Cardiac muscle cell (in vitro differentiated cells and primary cell): ENCODE measurements around the gene PPP1R12A. TPM values are rescaled to one million over a fixed set of nuclear protein-coding genes. Genes with fewer than 3 reads are reported as not detected.

ENCODE experiments used
- DNase-seq, 2 donors: peaks; one replicate each; pipeline versions ENCODE4 v3.0.0 to v3.0.0-alpha.2; 2010 to 2017; ENCODE audit warnings: low read depth in 1 of 2, low spot score in 1 of 2
- H3K27ac ChIP-seq: fragments of 200-600 bp; sonication (generic); 2 replicates; pipeline ENCODE4 v1.5.1; 2016
- H3K27me3 ChIP-seq: fragments of 200-600 bp; sonication (generic); 2 replicates; pipeline ENCODE4 v1.6.0; 2016; ENCODE audit warnings: control low read depth
- H3K36me3 ChIP-seq: fragments of 200-600 bp; sonication (generic); 2 replicates; pipeline ENCODE4 v1.5.1; 2016; ENCODE audit warnings: control low read depth
- H3K4me1 ChIP-seq: fragments of 200-600 bp; sonication (generic); 2 replicates; pipeline ENCODE4 v1.8.1; 2017; ENCODE audit warnings: low read depth, mild to moderate bottlenecking, mixed run types
- H3K4me3 ChIP-seq: fragments of 200-600 bp; sonication (generic); 2 replicates; pipeline ENCODE4 v1.5.1; 2016; ENCODE audit warnings: mild to moderate bottlenecking
- H3K9me3 ChIP-seq: fragments of 200-600 bp; sonication (generic); 2 replicates; pipeline ENCODE4 v1.5.1; 2017; ENCODE audit warnings: low read depth, mild to moderate bottlenecking, control low read depth
- polyA plus RNA-seq: library from polyadenylated mRNA; unstranded; fragments of >200 nt; fragmentation: Nextera tagmentation; extraction: Ambion mirVana; gene quantifications from 2 replicates; pipeline ENCODE4 v1.2.1, GENCODE V29; 2016
- total RNA-seq: library from RNA; depleted of rRNA; stranded (reverse); fragments of >200 nt; gene quantifications from 2 replicates; pipeline ENCODE4 v1.2.3, GENCODE V29; 2016
- TF ChIP-seq, protein P1 (sequence below): IDR thresholded peaks from 2 replicates; pipeline ENCODE4 v1.5.1; 2012; ENCODE audit warnings: low read depth, mild to moderate bottlenecking, low read length

PPP1R12A gene
- total and polyA plus RNA-seq, 2 experiments from 2014 or later, result 194 to 208 TPM

DNA sequence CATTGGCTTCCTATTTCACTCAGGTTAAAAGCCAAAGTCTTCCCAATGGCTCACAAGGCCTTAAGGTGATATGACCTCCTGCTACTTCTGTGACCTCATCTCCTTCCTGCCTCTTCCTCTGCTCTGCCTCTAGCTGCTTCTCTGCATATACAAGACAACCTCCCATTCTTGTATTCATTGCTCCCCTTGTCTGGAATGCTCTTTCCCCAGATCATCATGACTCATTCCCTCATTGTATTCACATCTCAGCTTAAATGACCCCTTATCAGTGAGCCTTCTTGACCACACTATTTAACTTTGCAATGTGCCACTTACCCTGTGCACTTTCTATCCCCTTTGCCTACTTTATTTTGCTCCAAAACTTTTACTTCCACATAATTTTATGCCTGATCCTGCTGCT, 90.2 kb downstream of the PPP1R12A start:
- H3K27me3 ChIP-seq, result no peaks in the 10 kb centered on the region
- peak overlapping the region; percentile 49 for H3K27ac ChIP-seq
- H3K36me3 ChIP-seq, result peaks cover 10% of the 10 kb centered on the region
- peaks cover 9% of the 10 kb centered on the region for H3K4me1 ChIP-seq
- peak in 1 of 2 donors; percentile 78 for DNase-seq
- H3K4me3 ChIP-seq, result no peak overlapping the region
- no peaks in the 10 kb centered on the region for H3K9me3 ChIP-seq
- TF ChIP-seq, protein P1, sequence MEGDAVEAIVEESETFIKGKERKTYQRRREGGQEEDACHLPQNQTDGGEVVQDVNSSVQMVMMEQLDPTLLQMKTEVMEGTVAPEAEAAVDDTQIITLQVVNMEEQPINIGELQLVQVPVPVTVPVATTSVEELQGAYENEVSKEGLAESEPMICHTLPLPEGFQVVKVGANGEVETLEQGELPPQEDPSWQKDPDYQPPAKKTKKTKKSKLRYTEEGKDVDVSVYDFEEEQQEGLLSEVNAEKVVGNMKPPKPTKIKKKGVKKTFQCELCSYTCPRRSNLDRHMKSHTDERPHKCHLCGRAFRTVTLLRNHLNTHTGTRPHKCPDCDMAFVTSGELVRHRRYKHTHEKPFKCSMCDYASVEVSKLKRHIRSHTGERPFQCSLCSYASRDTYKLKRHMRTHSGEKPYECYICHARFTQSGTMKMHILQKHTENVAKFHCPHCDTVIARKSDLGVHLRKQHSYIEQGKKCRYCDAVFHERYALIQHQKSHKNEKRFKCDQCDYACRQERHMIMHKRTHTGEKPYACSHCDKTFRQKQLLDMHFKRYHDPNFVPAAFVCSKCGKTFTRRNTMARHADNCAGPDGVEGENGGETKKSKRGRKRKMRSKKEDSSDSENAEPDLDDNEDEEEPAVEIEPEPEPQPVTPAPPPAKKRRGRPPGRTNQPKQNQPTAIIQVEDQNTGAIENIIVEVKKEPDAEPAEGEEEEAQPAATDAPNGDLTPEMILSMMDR, result no peak

DNA sequence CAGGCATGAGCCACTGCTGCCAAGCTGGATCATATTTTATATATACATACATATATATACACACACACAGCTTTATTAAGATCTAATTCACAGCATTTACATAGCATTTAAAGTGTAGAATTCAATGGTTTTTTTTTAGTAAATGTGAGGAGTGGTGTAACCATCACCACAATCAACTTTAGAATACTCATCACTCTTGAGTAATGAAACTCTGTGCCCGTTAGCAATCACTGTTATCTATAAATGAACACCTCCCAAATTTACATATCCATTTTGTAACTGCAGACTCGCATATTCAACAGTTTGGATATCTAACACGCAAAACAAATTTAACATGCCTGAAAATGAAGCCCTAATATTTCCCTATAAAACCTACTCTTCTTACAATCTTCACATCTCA, 90.9 kb downstream of the PPP1R12A start:
- Histone ChIP-seq H3K9me3 (no peaks in the 10 kb centered on the region), H3K4me1 (peaks cover 9% of the 10 kb centered on the region), H3K4me3 (no peak overlapping the region), H3K36me3 (peaks cover 10% of the 10 kb centered on the region), H3K27ac (no peak overlapping the region), H3K27me3 (no peaks in the 10 kb centered on the region)
- TF ChIP-seq, protein P1, result no peak
- DNase-seq, result no peak

DNA sequence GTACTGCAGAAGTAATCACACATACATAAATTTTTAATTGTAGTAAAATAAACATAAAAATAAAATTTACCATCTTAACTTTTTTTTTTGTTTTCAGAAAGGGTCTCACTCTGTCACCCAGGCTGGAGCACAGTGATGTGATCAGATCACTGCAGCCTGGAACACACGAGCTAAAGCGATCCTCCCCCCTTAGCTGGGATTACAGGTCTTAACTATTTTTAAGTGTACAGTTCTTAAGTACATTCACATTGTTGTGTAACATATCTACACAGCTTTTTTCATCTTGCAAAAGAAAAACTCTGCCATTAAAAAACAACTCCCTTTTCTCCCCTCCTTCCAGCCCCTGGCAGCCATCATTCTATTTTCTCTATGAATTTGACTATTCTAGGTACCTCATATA, 92.3 kb downstream of the PPP1R12A start:
- Histone ChIP-seq H3K27ac (peak overlapping the region; percentile 64), H3K4me3 (no peak overlapping the region), H3K4me1 (peaks cover 9% of the 10 kb centered on the region), H3K36me3 (peaks cover 10% of the 10 kb centered on the region), H3K9me3 (no peaks in the 10 kb centered on the region), H3K27me3 (no peaks in the 10 kb centered on the region)
- TF ChIP-seq, protein P1, result no peak
- DNase-seq, result no peak

DNA sequence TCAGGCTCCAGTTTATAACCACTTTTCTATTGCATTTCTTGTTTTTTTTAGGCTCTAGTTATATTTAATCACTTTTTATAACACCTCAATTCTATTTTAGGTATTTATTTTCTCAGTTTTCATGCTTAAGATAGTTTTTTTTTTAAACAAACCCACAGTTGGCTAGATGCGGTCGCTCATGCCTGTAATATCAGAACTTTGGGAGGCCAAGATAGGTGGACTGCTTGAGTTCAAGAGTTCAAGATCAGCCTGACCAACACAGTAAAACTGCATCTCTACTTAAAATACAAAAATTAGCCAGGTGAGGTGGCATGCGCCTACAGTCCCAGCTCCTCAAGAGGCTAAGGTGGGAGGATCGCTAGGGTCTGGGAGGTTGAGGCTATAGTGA, 93.0 kb downstream of the PPP1R12A start:
- H3K36me3 ChIP-seq, result peaks cover 10% of the 10 kb centered on the region
- H3K27ac ChIP-seq, result peak overlapping the region; percentile 64
- no peak overlapping the region for H3K4me3 ChIP-seq
- TF ChIP-seq, protein P1, result no peak
- no peaks in the 10 kb centered on the region for H3K9me3 ChIP-seq
- DNase-seq, result no peak
- H3K4me1 ChIP-seq, result peaks cover 9% of the 10 kb centered on the region
- H3K27me3 ChIP-seq, result no peaks in the 10 kb centered on the region

DNA sequence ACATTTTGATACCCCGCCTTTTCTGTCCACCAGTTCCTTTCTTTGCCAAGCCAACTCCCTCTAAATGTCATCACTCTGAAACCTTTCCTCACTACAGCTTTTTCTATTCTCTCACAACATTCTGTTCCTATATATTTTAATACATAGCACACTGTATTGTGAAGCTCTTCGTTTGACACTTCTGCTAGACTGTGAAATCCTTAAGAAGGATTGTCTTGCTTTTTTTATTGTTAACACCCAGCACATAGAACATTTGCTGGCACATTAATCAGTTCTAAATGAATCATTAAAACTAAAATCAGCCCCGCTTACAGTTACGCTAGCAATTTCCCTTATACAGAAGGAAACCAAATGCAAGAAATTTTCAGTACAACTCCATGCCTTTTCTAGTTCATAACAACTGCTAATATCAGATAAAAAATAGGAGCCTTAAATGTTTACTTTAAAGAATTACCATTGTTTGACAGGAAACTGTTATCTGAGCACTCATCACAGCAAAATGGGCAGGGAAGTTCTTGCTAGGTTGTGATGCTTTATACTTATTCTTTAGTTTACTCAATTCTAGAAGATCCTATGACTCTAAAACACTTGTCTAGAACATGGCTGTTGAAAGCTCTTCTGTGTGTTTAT, 93.5 kb downstream of the PPP1R12A start:
- Histone ChIP-seq H3K9me3 (no peaks in the 10 kb centered on the region), H3K4me1 (peaks cover 9% of the 10 kb centered on the region), H3K36me3 (peaks cover 10% of the 10 kb centered on the region), H3K4me3 (no peak overlapping the region), H3K27ac (peak overlapping the region; percentile 64), H3K27me3 (no peaks in the 10 kb centered on the region)
- TF ChIP-seq, protein P1, result no peak
- DNase-seq, result peak in 1 of 2 donors; percentile 19
